Astrocyte (in vitro differentiated cells and primary cell): Measurements from ENCODE around the gene PACS2.

Experiments used
- CTCF ChIP-seq: IDR thresholded peaks from 2 replicates; pipeline ENCODE4 v1.5.1; 2011; ENCODE audit warnings: low read depth, mild to moderate bottlenecking, inconsistent platforms, low read length, moderate library complexity; ENCODE audit not compliant: insufficient read depth
- EZH2 ChIP-seq: IDR thresholded peaks from 2 replicates; pipeline ENCODE4 v1.6.1; 2012; ENCODE audit warnings: mild to moderate bottlenecking, low read length, inconsistent platforms; ENCODE audit not compliant: insufficient read depth

DNA sequence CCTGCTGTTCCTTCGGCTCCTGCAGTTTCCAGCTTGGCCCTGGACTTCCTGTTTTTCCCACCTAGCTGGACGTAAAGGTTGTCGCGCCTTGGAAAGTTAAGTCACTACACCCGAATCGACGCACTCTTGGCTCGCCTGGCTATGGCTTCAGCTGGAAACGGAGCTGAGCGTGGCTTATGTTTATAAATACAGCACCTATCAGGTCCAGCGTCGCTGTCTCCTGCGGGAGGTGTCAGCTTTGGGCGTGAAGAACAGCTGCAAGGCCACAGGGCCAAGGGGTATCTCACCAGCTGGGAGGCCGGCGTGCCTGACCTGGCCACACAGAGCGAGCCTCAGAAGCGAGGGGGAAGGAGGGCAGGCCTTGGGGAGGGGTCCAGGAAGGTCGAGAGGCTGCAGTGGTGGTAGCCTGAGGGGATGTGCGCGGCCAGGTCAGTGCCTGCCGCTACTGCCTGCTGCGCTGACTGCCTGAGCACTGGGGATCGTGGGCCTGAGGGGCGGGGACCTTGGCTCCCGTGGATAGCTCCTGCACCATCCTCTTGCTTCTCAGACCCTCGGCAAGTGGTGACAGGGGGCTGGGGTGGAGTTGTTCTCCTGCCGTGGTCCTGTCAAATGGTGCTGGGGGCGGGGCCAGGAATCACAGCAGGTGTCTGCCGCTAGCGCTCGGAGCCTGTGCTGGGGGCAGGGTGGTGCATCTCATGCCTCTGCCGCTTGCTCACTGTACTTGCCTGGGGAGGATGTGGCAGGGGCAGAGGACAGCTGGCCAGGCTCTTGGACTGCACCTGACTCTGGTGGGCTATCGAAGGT lies 12.5 kb downstream of the PACS2 start:
- TF ChIP-seq CTCF (no peak), EZH2 (no peak)
